GM21723 (cell line): ENCODE results near the gene TEX28.
"Not testable (repeated sequence)": the region's sequence is repeated elsewhere in the genome, so short reads cannot be mapped to it uniquely, and the experiment has no call there.

ENCODE experiments used
- ATAC-seq: cut with Tn5 transposase; IDR thresholded peaks from one replicate; pipeline ENCODE4 v1.9.1; 2021; ENCODE audit warnings: mild to moderate bottlenecking, moderate library complexity; ENCODE audit not compliant: unreplicated experiment

TEX28 gene

GRCh38 chrX:154294791-154295574 lies at the start of gene TEX28:
Gene TEX28, minus strand, starts transcription at chrX:154295124. Its CDS starts 3,007 bp downstream, at chrX:154292117.
- no peak for ATAC-seq

- peak; percentile 27 for ATAC-seq
These were observed 48.7 kb upstream of the TEX28 start for GRCh38 chrX:154343620-154344019.

GRCh38 chrX:154343063-154343462 lies 48.1 kb upstream of the TEX28 start:
- not testable (repeated sequence) for ATAC-seq

GRCh38 chrX:154341399-154342298 lies 46.7 kb upstream of the TEX28 start:
- ATAC-seq = peak; percentile 67

GRCh38 chrX:154334496-154334895 lies 39.6 kb upstream of the TEX28 start:
- no peak for ATAC-seq

GRCh38 chrX:154333837-154334271 lies 38.9 kb upstream of the TEX28 start:
- ATAC-seq = peak; percentile 90

- ATAC-seq = no peak
These were observed 38.2 kb upstream of the TEX28 start for GRCh38 chrX:154333116-154333515.

- ATAC-seq = no peak
These were observed 37.6 kb upstream of the TEX28 start for GRCh38 chrX:154332561-154332960.

GRCh38 chrX:154329294-154329693 lies 34.4 kb upstream of the TEX28 start:
- no peak for ATAC-seq

GRCh38 chrX:154328646-154329045 lies 33.7 kb upstream of the TEX28 start:
- ATAC-seq = no peak

GRCh38 chrX:154327038-154327820 lies 32.3 kb upstream of the TEX28 start:
- ATAC-seq = no peak

- no peak for ATAC-seq
These were observed 30.6 kb upstream of the TEX28 start for GRCh38 chrX:154325541-154325940.

- ATAC-seq = no peak
These were observed 28.6 kb upstream of the TEX28 start for GRCh38 chrX:154323537-154323936.

- no peak for ATAC-seq
These were observed 28.0 kb upstream of the TEX28 start for GRCh38 chrX:154322890-154323289.

GRCh38 chrX:154321594-154321993 lies 26.7 kb upstream of the TEX28 start:
- no peak for ATAC-seq

- no peak for ATAC-seq
These were observed 26.2 kb upstream of the TEX28 start for GRCh38 chrX:154321152-154321551.

- ATAC-seq = no peak
These were observed 25.5 kb upstream of the TEX28 start for GRCh38 chrX:154320406-154320805.

- ATAC-seq = no peak
These were observed 22.6 kb upstream of the TEX28 start for GRCh38 chrX:154317391-154317995.

GRCh38 chrX:154315416-154315815 lies 20.5 kb upstream of the TEX28 start:
- no peak for ATAC-seq

- ATAC-seq = no peak
These were observed 18.2 kb upstream of the TEX28 start for GRCh38 chrX:154313147-154313546.

- no peak for ATAC-seq
These were observed 17.2 kb upstream of the TEX28 start for GRCh38 chrX:154312116-154312515.
